ENCODE data around the gene DOCK6.
"Not testable (repeated sequence)": the region's sequence is repeated elsewhere in the genome, so short reads cannot be mapped to it uniquely, and the experiment has no call there.

DOCK6 gene

DNA sequence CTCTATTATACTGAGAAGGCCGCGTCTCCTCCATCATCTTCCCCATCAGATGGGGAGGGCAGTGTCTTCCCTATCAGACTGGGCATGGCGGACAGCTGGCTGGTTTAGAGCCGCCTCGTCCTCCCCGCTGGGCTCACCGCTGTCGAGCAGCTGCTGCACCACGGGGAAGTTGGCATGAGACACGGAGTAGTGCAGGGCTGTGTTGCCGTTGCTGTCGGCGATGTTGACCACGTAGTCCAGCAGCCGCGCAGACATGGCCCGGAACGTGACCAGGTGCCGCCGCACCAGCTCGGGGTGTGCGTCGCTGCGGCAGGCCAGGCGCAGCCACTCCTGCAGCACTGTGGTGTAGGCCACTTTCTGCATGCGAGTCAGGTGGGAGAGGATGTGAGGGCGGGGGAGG, 88.0 kb downstream of the DOCK6 start:
- no peak for DNase-seq (ENCODE audit: low read depth)

DNA sequence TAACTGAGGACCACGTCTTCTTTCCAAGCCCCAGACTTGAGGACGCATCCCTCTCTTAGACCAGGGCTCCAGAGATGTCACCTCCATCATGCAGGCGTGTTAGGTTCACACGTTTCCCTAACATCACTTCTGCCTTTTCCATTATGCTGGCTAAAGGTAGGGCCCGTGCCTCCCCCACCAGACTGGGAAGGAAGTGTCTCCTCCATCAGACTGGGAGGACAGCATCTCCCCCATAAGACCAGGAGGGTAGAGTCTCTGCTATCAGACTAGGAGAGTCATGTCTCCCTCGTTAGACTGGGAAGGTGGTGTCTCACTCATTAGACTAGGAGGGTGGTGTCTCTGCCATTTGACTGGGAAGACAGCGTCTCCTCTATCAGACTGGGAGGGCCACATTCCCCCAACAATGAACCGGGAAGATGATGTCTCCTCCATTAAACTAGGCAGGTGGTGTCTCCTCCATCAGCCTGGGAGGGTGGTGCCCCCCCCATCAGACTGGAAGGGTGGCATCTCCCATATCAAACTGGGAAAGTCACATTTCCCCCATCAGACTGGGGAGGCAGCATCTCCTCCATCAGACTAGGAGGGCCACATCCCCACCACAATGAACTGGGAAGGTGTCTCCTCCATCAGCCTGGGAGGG, 88.7 kb downstream of the DOCK6 start:
- no peak for DNase-seq (ENCODE audit: low read depth)

DNA sequence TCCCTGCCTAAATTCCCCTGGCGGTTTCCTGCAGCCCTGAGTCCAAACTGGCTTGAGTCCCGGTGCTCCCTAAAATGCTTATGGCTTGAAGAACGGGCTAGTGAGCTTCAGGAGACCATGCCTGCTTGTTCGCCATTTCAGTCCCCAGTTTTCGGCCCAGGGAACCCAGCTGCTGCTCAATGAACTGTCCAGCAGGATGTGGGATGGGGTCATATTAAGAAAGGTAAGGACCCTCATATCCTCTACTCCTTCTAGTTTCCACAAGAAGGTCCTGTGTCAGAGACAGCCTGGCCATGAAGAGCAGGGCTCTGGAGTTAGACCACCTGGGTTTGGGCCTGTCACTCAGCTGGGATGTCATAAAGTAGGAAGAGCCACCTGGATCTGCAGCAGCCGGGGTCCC, 89.7 kb downstream of the DOCK6 start:
- DNase-seq (ENCODE audit: low read depth), result no peak

DNA sequence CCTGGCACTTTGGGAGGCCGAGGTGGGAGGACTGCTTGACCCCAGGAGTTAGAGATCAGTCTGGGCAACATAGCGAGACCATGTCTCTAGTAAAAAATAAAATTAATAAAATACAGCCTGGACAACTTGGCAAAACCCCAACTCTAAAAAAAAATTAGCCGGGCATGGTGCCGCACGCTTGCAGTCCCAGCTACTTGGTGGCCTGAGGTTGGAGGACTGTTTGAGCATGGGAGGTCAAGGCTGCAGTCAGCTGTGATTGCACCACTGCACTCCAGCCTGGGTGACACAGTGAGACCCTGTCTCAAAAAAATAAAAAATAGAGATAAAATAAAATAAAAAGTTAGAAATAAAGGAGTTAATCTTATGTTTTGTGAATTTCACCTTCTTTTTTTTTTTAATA, 91.2 kb downstream of the DOCK6 start:
- no peak for DNase-seq (ENCODE audit: low read depth)

DNA sequence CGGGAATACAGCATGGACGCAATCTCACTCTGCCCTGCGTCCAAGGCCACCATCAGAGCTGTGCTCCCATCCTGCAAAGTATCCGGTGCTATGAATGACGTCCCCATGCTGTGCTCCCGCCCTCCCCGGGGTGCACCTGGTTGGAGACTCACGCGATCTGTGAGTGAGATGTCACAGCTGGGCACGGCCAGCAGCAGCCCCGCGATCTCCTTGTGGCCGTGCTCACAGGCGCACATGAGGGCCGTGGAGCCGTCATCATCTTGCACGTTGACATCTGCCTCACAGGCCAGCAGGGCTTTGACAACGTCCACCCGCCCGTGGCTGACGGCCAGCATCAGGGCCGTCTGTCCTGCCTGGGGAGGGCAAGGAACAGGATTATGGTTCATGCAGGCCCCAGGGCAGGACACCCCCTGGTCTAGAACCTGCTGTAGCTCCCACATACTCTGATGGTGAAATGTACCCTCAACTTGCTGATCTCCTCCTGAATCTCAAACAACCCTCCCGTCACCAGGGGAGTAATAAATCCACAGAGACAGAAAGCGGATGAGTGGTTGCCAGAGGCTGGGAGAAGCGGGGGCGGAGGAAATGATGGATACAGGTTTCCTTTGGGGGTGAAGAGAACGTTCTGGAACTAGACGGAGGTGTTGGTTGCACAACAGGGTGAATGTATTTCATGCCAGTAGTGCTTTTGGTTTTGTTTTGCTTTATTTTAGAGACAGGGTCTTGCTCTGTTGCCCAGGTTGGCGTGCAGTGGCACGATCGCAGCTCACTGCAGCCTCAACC, 92.2 kb downstream of the DOCK6 start:
- no peak for DNase-seq (ENCODE audit: low read depth)

DNA sequence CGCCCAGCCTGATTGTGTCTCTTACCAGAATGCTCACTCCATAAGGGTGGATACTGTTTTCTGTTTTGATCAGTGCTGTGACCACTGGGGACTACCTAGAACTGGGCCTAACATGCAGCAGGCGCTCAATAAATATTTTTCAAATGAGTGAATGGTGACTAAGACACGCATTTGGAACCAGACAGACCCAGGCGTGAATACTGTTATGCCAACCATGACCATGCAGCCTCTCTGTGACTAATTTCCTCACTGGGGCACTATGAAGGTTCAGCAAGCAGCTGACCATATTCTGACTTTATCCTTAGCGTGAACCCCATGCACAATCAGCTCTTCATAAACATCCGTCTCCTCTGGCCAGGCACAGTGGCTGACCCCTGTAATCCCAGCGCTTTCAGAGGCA, 93.8 kb downstream of the DOCK6 start:
- peak; percentile 85 for DNase-seq (ENCODE audit: low read depth)

DNA sequence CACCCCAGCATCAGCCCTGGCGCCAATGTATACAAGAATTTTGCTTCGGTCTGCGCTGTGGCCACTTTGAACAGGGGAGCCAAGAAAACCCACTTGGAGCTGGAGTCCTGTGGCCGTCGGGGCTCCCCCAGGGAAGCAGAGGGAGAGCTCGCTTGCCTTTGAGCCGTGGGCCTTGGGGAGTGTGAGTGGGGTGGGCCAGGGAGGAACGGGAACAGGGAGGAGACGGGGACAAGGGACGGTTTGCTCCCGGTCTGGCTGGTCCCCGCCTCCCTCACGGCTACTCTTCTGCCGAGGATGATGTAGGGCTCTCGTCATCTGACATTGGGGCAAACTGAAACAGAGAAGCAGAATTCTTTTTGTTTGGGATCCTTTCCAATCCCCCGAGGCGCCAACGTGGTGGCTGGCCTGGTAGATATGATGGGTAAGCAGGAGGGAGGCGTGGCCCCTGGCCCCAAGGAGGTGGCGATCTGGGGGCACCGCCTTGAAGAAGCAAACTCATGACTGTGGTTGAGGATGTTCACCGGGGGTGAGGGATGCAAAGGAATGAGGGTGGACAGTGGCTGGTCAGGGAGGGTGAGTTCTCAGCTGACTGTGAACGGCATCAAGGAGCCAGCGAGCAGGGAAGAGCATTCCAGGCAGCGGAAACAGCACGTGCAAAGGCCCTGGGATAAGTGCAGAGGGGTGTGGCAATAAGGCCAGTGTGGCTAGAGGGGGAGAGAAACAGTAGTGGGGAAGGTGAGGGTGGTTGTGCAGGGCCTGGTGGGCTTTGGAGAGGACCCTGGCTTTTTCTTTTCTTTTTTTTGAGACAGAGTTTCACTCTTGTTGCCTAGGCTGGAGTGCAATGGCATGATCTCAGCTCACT, 95.8 kb downstream of the DOCK6 start:
- no peak for DNase-seq (ENCODE audit: low read depth)

DNA sequence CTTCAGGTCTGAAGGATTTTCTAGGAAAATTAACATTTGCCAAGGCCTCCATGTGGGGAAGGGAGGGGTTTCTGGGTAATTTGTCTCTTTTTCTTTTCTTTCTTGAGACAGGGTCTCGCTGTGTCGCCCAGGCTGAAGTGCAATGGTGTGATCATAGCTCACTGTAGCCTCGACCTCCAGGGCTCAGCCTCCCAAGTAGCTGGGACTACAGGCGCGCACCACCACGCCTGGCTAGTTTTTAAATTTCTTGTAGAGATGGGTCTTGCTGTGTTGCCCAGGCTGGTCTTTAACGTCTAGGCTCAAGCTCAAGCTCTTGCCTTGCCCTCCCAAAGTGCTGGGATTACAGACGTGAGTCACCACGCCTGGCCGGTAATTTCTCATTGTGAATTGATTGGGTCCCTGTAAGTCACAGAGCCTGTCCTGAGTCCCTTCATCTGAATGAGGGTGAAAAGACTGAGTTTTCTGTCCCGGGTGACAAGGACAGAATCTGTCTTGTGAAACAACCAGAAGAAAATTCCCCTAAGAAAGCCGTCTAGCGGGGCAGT, 96.8 kb downstream of the DOCK6 start:
- no peak for DNase-seq (ENCODE audit: low read depth)

DNA sequence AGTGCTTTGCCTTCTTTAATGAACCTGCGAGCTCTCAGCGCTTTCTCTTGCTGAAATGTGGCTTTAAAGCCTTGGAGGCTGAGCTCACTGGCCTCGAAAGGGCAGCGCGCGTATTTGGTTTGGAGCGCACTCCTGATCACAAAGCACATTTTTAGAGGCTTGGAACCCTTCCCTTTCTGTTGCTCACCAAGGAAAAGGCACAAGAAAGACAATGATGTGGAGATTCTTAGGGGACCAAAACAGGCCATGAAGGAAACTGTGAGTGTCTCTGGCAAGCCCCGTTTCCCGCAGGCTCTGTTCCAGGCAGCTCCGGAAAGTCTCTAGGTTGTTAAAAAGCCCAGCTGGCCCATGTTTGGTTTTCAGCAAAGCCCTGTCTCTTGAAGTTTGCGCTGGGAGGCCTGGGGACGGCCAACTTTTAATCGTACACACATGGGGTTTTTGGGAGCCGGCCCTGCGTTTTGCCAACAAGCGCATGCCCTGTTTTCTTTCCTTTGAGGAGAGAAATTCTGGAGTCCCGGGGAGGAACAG, 97.4 kb downstream of the DOCK6 start:
- no peak for DNase-seq (ENCODE audit: low read depth)

DNA sequence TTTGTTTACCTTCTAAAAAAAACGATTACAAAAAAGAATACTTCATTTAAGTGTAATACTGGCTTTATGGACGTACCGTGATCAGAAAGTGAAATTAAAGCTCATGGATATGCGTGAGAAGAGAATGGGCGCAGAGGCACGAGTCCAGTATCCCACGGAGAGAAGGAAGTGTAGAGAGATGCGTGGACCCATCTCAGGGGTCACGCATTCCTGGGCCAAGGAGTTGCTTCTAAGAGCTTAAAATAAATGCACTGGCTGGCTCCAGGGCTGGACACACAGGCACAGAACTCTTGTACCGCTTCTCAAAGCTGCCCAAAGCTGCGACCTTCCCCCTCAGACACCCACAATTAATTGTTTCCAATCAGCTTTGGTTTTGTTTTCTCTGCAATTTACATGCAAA, 98.0 kb downstream of the DOCK6 start:
- no peak for DNase-seq (ENCODE audit: low read depth)

DNA sequence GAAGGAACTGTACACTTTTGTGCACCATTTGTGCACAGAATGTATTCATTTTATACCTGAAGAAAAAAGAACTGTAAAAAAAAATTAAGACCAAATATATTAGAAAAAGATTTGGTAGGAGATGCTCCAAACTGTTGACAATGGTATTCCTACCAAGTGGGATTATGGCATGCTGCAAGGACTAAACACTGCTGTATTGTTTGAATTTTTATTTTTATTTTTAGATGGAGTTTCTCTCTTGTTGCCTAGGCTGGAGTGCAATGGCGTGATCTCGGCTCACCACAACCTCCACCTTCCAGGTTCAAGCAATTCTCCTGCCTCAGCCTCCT, 101.9 kb downstream of the DOCK6 start:
- DNase-seq (ENCODE audit: low read depth), result not testable (repeated sequence)

DNA sequence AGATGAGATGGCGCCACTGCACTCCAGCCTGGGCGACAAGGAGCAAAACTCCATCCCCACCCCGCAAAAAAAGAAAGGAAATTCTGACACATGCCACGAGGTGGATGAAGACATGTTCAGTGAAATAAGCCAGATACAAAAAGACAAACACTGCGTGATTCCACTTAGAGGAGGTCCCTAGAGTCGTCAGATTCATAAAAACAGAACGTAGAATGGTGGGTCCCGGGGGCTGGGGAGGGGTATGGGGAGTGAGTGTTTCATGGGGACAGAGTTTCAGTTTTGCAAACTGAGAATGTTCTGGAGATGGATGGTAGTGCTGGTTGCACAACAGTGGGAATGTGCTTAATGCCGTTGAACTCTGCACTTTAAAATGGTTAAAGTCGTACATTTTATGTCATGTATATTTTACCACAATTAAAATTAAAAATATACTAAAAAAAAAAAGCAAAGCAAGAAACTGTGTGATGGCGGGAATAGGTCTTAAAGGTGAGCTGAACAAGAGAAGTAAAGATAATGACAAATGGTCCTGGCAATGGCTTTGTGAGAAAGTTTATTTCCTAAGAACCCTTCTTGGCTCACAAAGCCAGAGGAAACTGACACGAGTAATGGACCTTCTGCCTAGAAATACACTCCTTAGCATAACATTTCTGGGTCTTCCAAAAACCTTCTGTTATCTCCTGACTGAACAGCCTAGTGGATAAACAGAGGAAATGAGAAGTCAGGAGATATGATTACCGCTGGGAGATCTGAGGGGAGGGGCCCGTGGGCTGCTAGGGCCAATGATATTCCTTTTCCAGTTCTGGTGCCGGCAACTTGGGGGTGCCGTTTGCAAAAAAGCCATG, 102.5 kb downstream of the DOCK6 start:
- DNase-seq (ENCODE audit: low read depth), result no peak

DNA sequence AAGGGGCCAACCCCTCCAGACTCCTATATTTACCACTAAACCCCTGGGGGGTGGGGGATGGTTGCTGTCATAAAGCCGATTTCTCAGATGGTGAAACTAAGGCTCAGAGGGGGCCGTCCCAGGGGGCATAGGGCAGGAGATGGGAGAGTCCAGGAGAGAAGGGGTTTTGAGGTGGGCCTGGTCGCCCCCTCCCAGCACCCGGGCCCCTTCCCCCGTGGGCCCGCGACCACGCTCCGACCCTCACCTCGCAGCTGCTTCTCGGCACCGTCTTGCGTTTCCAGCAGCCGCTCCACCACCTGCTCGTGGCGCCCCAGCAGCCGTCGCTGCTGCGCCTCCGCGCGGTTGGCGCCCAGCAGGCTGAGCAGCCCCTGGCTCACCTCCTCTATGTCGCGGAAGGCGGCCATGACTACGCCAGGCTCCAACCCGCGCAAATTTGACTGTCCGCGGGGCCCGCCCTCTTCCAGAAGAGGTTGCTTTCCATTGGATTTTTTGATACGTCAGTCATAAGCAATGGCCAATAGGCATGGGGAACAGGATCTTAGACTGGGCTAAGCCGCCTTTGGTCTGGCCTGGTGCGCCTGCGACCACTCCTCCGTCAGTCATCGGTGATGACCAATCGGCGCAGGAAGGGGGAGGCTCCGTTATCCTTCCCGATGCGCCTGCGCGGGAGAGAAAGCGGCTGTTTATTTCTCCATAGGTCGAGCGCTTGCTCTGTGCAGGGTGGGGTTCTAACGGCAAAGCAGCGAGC, 106.8 kb downstream of the DOCK6 start, which contains the start of gene SPC24:
Gene SPC24, minus strand, starts transcription at position 410 of the 748 bp plus-strand sequence. Its CDS starts 6 bp downstream, at position 404.
- DNase-seq (ENCODE audit: low read depth), result peak; percentile 95

DNA sequence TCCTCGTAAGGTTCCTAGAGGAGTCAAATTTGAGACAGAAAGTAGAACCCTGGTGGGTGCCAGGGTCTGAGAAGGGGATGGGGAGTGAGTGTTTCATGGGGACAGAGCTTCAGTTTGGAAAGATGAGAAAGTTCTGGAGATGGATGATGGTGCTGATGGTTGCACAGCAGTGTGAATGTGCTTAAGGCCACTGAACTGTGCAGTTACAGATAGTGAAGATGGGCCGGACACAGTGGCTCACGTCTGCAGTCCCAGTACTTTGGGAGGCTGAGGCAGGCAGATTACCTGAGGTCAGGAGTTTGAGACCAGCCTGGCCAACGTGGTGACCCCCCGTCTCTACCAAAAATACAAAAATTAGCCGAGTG, 107.7 kb downstream of the DOCK6 start:
- no peak for DNase-seq (ENCODE audit: low read depth)

DNA sequence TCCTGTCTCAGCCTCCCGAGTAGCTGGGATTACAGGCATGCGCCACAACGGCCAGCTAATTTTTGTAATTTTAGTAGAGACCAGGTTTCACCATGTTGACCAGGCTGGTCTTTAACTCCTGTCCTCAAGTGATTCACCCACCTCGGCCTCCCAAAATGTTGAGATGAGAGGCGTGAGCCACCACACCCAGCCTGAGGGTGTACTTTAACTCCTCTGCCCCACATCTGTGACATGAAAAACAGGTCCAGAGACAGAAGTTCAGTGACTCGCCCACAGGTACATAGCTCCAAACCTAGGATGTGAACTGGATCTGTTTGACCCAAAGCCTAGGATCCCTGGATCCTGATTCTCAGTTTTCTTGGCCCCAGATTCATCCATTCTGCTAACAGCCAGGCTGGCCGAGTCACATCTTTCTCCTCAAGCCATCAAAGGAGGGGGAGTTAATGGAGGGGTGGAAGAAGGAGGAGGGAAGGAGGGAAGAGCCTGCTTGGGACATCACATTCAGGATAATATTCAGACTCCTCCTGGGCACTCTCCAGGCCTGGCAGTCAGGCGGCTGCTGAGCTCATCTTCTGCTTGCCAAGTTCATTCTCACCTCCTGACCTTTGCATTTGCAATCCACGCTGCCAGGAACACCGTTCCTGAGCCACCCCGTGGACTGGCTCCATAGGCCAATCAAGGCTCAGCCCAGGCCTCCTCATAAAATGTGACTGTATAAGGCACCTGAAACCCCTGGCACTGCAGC, 109.8 kb downstream of the DOCK6 start:
- no peak for DNase-seq (ENCODE audit: low read depth)

DNA sequence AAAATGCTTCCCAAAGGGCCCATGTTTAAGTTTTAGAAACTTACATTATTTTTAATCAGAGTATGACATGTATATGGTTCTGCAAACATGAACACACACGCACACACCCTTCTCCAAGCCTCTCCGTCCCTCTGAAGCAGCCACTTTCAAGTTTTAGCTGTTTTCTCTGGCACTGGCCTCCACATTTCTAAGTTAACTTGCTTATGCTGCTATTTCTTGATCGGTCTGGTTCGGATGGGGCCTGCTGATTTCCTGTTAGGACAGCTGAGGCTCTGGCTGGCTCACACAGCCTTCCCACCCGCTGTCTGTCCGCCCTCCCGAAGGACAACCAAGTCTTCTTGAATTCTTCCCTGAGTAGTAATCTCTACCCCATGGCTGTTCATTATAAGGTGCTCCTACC, 111.1 kb downstream of the DOCK6 start:
- DNase-seq (ENCODE audit: low read depth), result no peak

Measured in non-pigmented ciliary epithelial cell (primary cell).